CD14-positive monocyte (primary cell): Measurements from ENCODE around the gene DPF3. TPM values are rescaled to one million over a fixed set of nuclear protein-coding genes. Genes with fewer than 3 reads are reported as not detected.

Source experiments
- DNase-seq, 3 donors: peaks; one replicate each; pipeline ENCODE4 v3.0.0-alpha.2; 2011 to 2022
- H2AFZ ChIP-seq: 2 replicates; pipeline ENCODE4 v1.6.0; 2012; ENCODE audit warnings: mild to moderate bottlenecking, low read depth, low read length, inconsistent platforms; ENCODE audit not compliant: insufficient read depth, poor library complexity, severe bottlenecking
- H3K27ac ChIP-seq, 2 donors: 1 replicate in 1 of 2; 2 replicates in 1 of 2; pipeline ENCODE4 v1.5.1; 2012 to 2013; ENCODE audit warnings: low read length in 2 of 2, control low read depth in 1 of 2, inconsistent platforms in 1 of 2, low read depth in 1 of 2, mild to moderate bottlenecking in 1 of 2
- H3K27me3 ChIP-seq, 2 donors: one replicate each; pipeline versions ENCODE4 v1.6.0 to v1.6.1; 2011 to 2013; ENCODE audit warnings: low read length in 2 of 2; ENCODE audit not compliant: control insufficient read depth in 2 of 2, insufficient read depth in 2 of 2
- H3K36me3 ChIP-seq, 2 donors: replicated peaks in 1 of 2; 1 replicate in 1 of 2; 2 replicates in 1 of 2; pipeline versions ENCODE4 v1.5.1 to v1.6.1; 2012 to 2013; ENCODE audit warnings: low read length in 2 of 2, control low read depth in 1 of 2, inconsistent platforms in 1 of 2, mild to moderate bottlenecking in 1 of 2; ENCODE audit not compliant: insufficient read depth in 2 of 2, control insufficient read depth in 1 of 2
- H3K4me1 ChIP-seq, 2 donors: 1 replicate in 1 of 2; 2 replicates in 1 of 2; pipeline versions ENCODE4 v1.5.1 to v1.6.1; 2012 to 2013; ENCODE audit warnings: low read length in 2 of 2, control low read depth in 1 of 2, inconsistent platforms in 1 of 2, mild to moderate bottlenecking in 1 of 2, moderate library complexity in 1 of 2; ENCODE audit not compliant: insufficient read depth in 2 of 2, control insufficient read depth in 1 of 2
- H3K4me2 ChIP-seq: replicated peaks from 2 replicates; pipeline ENCODE3; 2012; ENCODE audit warnings: low read length, moderate library complexity, mild to moderate bottlenecking; ENCODE audit not compliant: poor library complexity, severe bottlenecking; ENCODE audit errors: extremely low read depth
- H3K4me3 ChIP-seq, 3 experiments: fragments of 200-600 bp in 1 of 3; sonication (generic) in 1 of 3; replicated peaks in 1 of 3; 1 replicate in 2 of 3; 2 replicates in 1 of 3; pipeline ENCODE4 v1.5.1; 2011 to 2013; ENCODE audit warnings: low read length in 3 of 3, mild to moderate bottlenecking in 3 of 3, control low read depth in 2 of 3, low read depth in 2 of 3, inconsistent platforms in 1 of 3, moderate library complexity in 1 of 3
- H3K79me2 ChIP-seq: 2 replicates; pipeline ENCODE4 v1.6.0; 2012; ENCODE audit warnings: mild to moderate bottlenecking, control low read depth, inconsistent platforms, low read length, moderate library complexity; ENCODE audit not compliant: insufficient read depth
- H3K9ac ChIP-seq: 2 replicates; pipeline ENCODE4 v1.6.0; 2017; ENCODE audit warnings: low read length, mild to moderate bottlenecking; ENCODE audit not compliant: insufficient read depth, poor library complexity, severe bottlenecking
- H3K9me3 ChIP-seq, 2 donors: replicated peaks in 1 of 2; 1 replicate in 1 of 2; 2 replicates in 1 of 2; pipeline versions ENCODE4 v1.5.1 to v1.6.1; 2012 to 2013; ENCODE audit warnings: low read length in 2 of 2, control low read depth in 1 of 2; ENCODE audit not compliant: control insufficient read depth in 1 of 2, insufficient read depth in 1 of 2
- H4K20me1 ChIP-seq: 2 replicates; pipeline ENCODE4 v1.6.0; 2012; ENCODE audit warnings: mild to moderate bottlenecking, low read length, control low read depth, moderate library complexity; ENCODE audit not compliant: insufficient read depth
- H3K27ac Mint-ChIP-seq, 7 donors: one replicate each; pipeline ENCODE4 v1.8.0; 2020; ENCODE audit warnings: mild to moderate bottlenecking in 7 of 7, mixed read lengths in 7 of 7, moderate library complexity in 6 of 7, inconsistent platforms in 2 of 7
- H3K27me3 Mint-ChIP-seq, 3 donors: one replicate each; pipeline ENCODE4 v1.8.0; 2021 to 2022; ENCODE audit warnings: low read depth in 3 of 3, mild to moderate bottlenecking in 3 of 3, mixed read lengths in 3 of 3, moderate library complexity in 3 of 3, inconsistent platforms in 1 of 3
- H3K36me3 Mint-ChIP-seq, 2 donors: one replicate each; pipeline ENCODE4 v1.8.0; 2020; ENCODE audit warnings: mixed read lengths in 2 of 2, inconsistent platforms in 1 of 2, mild to moderate bottlenecking in 1 of 2
- H3K4me1 Mint-ChIP-seq: one replicate; pipeline ENCODE4 v1.8.0; 2020; ENCODE audit warnings: mild to moderate bottlenecking, mixed read lengths
- H3K4me3 Mint-ChIP-seq, 2 donors: one replicate each; pipeline ENCODE4 v1.8.0; 2020; ENCODE audit warnings: mild to moderate bottlenecking in 2 of 2, mixed read lengths in 2 of 2, moderate library complexity in 1 of 2
- H3K9me3 Mint-ChIP-seq, 7 donors: one replicate each; pipeline ENCODE4 v1.8.0; 2020 to 2022; ENCODE audit warnings: mixed read lengths in 7 of 7, mild to moderate bottlenecking in 6 of 7, moderate library complexity in 6 of 7, inconsistent platforms in 2 of 7
- CTCF ChIP-seq: fragments of 200-600 bp; IDR thresholded peaks from one replicate; pipeline ENCODE4 v1.8.0; 2022; ENCODE audit warnings: antibody characterized with exemption, mild to moderate bottlenecking
- WGBS: methylation state at CpG from one replicate; pipeline ENCODE4 v1.1.5; 2013; ENCODE audit warnings: missing lambda C conversion rate; ENCODE audit not compliant: insufficient coverage; 5-methylcytosine and 5-hydroxymethylcytosine counted together
- intact Hi-C, 2 donors: fragments of 100-400 bp; cut with micrococcal nuclease; formaldehyde crosslinking; loops; one replicate each; pipeline versions ENCODE4 v1.15.0 to v1.15.1; 2023
- polyA plus RNA-seq, 3 donors: library from polyadenylated mRNA; depleted of rRNA in 1 of 3; unstranded in 2 of 3; stranded (reverse) in 1 of 3; fragments of 300-500 nt in 2 of 3; fragments of >200 nt in 1 of 3; fragmentation: Illumina TruSeq in 2 of 3; gene quantifications; 1 replicate in 2 of 3; 2 replicates in 1 of 3; pipeline ENCODE4 v1.2.3, GENCODE V29; 2012 to 2021

Gene DPF3
- polyA plus RNA-seq, 3 donors: 0.33 to 0.39 TPM; not detected in 1

GRCh38 chr14:72801381-72801812, 92.5 kb downstream of the DPF3 start:
- 82% methylated on average over 2 of the region's 4 CpGs for WGBS
- Mint-ChIP-seq H3K4me1 (no peaks in the 10 kb centered on the region), H3K27me3 (peaks cover 2 to 6% (median 2%) of the 10 kb centered on the region in 3 donors), H3K36me3 (no peaks in the 10 kb centered on the region), H3K4me3 (no peak overlapping the region), H3K27ac (no peak overlapping the region), H3K9me3 (peaks cover 0 to 5% (median 2%) of the 10 kb centered on the region in 7 donors)
- Histone ChIP-seq H3K9ac (no peak overlapping the region), H3K27ac (no peak overlapping the region), H2AFZ (no peak overlapping the region), H3K4me2 (no peak overlapping the region), H3K4me1 (no peaks in the 10 kb centered on the region), H4K20me1 (no peaks in the 10 kb centered on the region), H3K4me3 (no peak overlapping the region), H3K9me3 (no peaks in the 10 kb centered on the region), H3K79me2 (no peaks in the 10 kb centered on the region), H3K36me3 (no peaks in the 10 kb centered on the region), H3K27me3 (no peaks in the 10 kb centered on the region)
- intact Hi-C loops: no loop called here
- DNase-seq: no peak
- TF ChIP-seq CTCF: no peak

- Histone ChIP-seq H2AFZ (no peak overlapping the region), H3K36me3 (no peaks in the 10 kb centered on the region), H3K27me3 (no peaks in the 10 kb centered on the region), H3K9me3 (no peaks in the 10 kb centered on the region), H4K20me1 (no peaks in the 10 kb centered on the region), H3K4me3 (no peak overlapping the region), H3K9ac (no peak overlapping the region), H3K4me1 (no peaks in the 10 kb centered on the region), H3K79me2 (no peaks in the 10 kb centered on the region), H3K27ac (no peak overlapping the region), H3K4me2 (no peak overlapping the region)
- Mint-ChIP-seq H3K4me1 (no peaks in the 10 kb centered on the region), H3K4me3 (no peak overlapping the region), H3K27me3 (peaks cover 0 to 6% (median 2%) of the 10 kb centered on the region in 3 donors), H3K9me3 (peaks cover 0 to 5% (median 2%) of the 10 kb centered on the region in 7 donors), H3K27ac (no peak overlapping the region), H3K36me3 (no peaks in the 10 kb centered on the region)
- intact Hi-C loops: no loop called here
- no peak for DNase-seq
- no peak for TF ChIP-seq CTCF
- 91% methylated on average over 1 of the region's 4 CpGs for WGBS
Observed at GRCh38 chr14:72800848-72801370, 93.0 kb downstream of the DPF3 start.
